GM19324 (cell line): ENCODE data around the gene NEDD4L.

Experiments used
- ATAC-seq: cut with Tn5 transposase; IDR thresholded peaks from one replicate; pipeline ENCODE4 v1.9.1; 2021; ENCODE audit warnings: mild to moderate bottlenecking, moderate library complexity; ENCODE audit not compliant: unreplicated experiment, low FRiP score

Gene NEDD4L

GRCh38 chr18:58305792-58306191, 261.8 kb downstream of the NEDD4L start:
- no peak for ATAC-seq

- no peak for ATAC-seq
Measured at GRCh38 chr18:58307441-58307840, 263.4 kb downstream of the NEDD4L start.

DNA sequence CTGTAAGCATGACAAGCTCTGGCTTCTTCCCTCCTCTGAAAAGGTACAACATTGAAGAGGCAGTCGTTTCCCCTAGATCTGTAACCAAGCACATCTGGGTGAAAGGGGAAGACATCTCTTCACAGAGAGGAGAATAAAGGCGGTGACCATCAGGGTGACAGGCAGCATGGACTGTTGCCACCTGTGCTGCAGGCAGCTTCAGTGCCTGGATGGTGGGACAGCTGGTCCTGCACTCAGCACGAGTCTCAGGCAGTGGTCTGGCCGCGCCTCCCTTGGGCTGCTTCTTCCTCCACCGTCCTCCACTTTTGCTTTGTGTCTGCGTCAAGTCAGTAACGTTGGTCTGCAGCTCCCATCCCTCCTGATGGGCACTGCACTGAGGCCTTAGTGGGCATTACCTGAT, 264.4 kb downstream of the NEDD4L start:
- no peak for ATAC-seq

GRCh38 chr18:58309099-58309498, 265.1 kb downstream of the NEDD4L start:
- no peak for ATAC-seq

- ATAC-seq = no peak
Measured at GRCh38 chr18:58309610-58310239, 265.7 kb downstream of the NEDD4L start.

GRCh38 chr18:58310517-58310916, 266.5 kb downstream of the NEDD4L start:
- peak; percentile 50 for ATAC-seq

DNA sequence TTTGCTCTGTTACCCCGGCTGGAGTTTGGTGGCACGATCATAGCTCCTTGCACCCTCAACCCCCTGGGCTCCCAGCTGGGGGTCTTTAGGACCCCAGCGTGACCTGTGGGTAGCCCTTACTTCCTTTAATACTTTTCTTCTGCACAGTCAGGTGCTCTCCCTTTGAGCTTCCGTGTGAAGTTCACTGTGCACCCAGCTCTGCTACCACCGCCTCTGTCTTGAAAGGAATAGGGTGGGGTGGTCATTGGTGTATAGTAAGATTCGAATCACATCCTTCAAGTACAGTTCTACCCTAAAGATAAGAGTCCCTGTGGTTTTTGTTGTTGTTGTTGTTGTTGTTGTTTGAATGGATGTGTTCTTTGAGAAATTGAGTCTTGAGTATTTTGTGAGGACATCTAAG, 267.4 kb downstream of the NEDD4L start:
- no peak for ATAC-seq

- ATAC-seq = no peak
Measured at GRCh38 chr18:58313491-58314032, 269.5 kb downstream of the NEDD4L start.

GRCh38 chr18:58314284-58314683, 270.3 kb downstream of the NEDD4L start:
- no peak for ATAC-seq

GRCh38 chr18:58315041-58315440, 271.0 kb downstream of the NEDD4L start:
- no peak for ATAC-seq

- ATAC-seq = no peak
Measured at GRCh38 chr18:58315739-58316215, 271.8 kb downstream of the NEDD4L start.

DNA sequence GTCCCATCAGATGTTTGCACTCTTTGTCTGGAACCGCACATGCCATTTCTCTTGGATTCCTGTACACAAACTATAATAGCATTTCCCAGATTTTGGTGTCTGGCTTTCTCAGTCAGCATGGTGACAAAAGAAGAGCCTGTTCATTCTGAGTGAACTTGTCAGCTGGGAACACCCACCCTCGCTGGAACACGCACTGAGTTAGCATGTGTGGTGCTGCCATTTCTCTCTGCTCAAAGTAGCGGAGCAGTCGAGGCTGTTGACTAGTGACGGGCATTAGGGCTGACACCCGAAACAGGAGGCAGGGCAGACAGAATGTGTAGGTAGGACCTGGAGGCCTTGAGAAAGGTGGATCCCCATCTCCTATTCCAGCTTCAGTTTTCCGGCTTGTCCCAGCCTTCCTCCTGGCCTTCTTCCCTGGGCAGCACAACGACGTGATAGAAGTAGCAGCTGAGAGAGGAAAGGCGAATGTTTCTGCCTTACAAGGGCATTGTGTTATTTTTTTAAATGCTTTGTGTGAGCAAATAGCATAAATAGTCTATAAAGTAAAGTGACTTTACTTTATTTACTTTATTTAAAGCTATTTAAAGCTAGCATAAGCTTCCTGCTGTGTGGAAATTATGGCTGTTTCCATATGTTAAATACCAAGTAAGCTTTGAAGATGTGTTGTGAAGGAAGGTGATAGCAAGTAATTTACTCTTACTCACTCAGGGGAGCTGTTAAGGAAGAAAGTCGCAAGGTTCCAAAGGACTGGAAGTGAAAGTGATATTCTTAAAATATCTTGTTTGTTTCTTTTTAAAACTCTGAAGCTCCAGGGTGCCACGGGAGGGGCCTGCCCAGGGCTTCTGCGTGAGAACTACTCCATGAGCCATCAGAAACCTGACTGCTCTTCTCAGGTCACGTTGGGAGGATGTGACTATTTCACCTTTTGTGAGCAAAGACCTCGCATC, 272.6 kb downstream of the NEDD4L start:
- ATAC-seq = no peak

DNA sequence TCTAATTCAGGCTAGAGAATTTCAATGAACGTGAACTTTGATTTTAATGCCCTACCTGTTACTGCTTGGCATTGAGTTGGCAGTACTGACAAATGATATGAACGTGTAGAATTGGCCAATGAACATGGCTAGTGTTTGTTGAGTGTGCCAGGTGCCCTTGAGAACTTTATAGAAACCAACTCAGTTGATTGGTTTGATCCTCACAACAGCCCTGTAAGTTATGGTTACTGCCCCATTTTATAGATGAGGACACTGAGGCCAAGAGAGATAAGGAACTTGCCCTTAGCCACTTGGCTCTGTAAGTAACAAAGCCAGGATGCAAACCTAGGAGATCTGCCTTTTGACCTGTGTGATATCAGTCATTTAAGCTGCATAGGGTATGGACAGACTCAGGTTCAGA, 275.7 kb downstream of the NEDD4L start:
- no peak for ATAC-seq

GRCh38 chr18:58320907-58321561, 277.0 kb downstream of the NEDD4L start:
- ATAC-seq = no peak

DNA sequence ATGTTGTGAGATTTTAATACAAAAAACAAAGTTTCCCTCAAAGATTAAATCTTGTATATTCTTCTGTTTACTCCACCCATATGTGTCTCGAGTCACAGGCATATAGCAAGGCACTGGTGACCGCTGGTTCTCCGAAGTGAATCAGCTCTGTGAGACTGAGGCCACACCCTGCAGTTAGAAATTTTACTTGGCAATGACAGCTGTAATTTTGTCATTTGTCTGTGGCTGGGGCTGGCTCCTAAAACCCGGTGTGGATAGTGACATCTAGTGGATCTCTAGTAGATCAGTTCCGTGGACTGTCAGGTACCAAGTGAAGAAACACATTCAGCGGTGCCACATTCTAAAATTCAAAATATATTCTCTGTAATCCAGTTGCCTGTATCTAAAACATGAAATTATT, 278.0 kb downstream of the NEDD4L start:
- ATAC-seq = no peak

DNA sequence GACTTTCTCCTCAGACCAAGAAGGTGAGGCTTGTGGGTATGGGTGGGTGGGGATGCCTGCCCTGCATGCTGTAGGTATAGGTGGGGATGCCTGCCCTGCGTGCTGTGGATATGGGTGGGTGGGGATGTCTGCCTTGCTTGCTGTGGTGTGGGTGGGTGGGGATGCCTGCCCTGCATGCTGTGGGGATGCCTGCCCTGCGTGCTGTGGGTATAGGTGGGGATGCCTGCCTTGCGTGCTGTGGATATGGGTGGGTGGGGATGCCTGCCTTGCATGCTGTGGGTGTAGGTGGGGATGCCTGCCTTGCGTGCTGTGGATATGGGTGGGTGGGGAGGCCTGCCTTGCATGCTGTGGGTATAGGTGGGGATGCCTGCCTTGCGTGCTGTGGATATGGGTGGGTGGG, 278.4 kb downstream of the NEDD4L start:
- no peak for ATAC-seq

DNA sequence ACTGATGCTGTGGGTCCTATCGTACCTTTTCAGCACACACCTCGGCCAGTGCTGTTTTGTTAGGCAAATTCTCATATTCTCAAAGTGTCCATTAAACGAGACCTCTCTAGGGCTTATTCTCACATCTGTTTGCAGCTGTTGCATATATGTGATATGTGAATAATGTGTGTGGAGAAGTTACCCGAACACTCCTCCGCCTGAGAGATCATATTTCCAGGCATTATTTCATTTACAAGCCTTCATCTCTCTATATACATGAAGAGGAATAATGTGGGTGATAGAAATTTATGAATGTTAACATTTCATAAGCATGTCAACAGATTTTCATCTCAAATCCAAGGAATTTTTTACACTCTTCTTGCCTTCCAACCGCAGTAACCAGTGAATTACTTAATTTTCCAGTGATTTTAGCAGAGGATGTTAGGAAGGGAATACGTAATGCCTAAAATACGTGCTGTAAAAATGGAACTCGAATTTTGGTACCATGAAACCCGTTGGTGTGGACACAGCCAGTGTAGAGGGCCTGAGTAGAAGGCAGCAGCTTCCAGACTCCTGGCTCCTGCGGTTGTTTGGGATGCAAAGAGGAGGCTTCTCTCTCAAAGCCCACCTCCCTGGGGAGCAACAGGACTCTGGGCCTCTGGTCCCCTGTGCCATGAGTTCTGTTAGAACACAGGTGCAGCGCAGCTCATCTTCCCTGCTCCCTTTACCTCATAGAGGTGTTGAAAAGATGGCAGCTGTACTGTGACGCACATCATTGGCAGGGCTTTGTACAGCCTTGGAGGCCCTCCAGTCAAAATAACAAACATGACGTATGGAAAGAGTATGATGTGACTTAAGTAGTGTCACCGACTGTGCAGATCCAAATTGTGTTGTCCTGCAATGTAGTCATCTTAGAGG, 280.1 kb downstream of the NEDD4L start:
- ATAC-seq = no peak

DNA sequence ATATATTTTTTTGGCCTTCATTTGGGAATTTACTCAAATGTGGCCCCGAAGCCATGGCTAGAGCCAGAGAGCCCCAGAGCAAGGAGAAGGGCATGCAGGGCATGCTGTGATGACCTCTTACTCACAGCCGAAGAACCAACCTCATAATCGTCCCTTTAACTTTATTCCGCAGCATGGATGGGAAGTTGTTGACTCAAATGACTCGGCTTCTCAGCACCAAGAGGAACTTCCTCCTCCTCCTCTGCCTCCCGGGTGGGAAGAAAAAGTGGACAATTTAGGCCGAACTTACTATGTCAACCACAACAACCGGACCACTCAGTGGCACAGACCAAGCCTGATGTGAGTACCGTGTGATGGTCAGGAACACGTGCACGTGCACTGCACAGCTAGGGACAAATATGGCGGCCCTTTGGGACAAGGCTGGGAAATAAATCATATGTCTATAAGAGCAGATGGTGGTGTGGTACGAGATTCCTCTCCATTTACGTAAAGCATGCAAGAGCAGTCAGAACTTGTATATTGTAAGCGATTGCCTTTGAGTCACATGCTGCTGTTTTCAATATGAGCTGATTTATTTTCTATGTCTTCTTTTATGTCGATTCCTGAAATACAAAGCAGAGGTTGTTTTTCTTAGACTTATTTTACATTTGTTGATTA, 280.9 kb downstream of the NEDD4L start:
- no peak for ATAC-seq

DNA sequence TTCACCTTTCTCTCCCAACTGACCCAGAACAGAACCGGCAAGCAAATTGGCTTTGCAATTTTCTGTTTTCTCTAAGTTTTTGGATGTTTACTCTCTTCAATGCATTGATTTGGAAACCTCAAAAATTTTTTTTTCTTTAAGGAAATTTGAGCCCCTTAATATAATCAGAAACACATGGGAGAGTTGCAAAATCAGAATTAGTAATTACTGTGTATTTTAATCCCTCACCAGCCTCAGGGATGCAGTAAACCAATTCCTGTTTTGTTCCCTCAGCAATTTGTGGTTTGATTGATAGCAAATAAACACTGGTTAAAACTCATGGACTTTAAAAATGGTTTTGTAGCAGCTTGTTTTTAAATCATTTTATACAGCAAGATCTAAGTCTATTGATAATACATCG, 281.5 kb downstream of the NEDD4L start:
- ATAC-seq = no peak
